ENCODE measurements around the gene APOBEC3C. TPM values are rescaled to one million over a fixed set of nuclear protein-coding genes. Genes with fewer than 3 reads are reported as not detected.

APOBEC3C gene
- total RNA-seq (2022; extraction: Qiagen RNA extraction; ENCODE audit: low read depth): 24.8 to 30.7 TPM (median 29.0 TPM) in 5 replicates

GRCh38 chr22:39013942-39014722, at the start of gene APOBEC3C:
APOBEC3C (plus strand) TSS chr22:39014257; CDS start chr22:39014363, 106 bp downstream.

DNA sequence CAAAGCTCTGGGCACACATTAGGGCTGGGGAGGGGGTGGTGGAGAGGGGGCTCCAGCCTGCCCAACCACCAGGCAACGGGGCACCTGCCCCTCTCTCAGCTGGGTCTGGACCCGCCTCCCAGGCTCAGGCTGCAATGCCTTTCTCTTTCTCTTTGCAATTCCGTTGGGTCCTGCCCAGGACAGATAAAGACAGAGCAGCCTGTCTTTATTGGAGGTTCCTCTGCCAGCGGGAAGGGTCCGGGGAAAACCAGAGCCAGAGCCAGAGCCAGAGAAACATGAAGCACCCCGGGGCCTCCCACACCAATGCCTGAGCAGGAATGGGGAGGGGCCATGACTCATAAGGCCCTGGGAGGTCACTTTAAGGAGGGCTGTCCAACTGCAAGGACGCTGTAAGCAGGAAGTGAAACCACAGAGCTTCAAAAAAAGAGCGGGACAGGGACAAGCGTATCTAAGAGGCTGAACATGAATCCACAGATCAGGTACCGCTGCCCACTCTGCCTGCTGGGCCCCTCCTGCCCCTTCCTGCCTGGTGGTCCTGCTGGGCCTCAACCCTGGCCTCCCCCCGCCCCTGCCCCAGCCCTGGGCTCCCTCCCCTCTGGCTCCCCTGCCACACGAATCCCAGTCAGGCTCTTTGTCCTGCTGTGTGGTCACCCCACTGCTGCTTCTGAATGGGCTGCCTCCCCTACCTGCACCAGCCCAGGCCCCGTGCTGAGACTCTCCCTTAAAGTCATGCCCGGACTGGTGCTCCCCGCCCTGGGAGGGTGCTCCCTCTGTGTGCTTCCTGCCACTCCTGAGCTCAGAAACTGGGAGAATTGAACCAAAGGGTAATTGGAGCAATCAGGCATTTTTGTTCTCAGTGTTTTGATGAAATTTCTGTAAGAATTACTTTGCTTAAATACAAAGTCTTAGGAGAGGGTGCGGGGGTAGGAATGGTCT, 31.8 kb upstream of the APOBEC3C start, which contains the start of gene APOBEC3B:
Gene APOBEC3B (plus strand): TSS at position 356 of the 936 bp plus-strand sequence. CDS start 107 bp downstream, at position 463.

GRCh38 chr22:39040538-39041296, 26.7 kb downstream of the APOBEC3C start, which contains the start of gene APOBEC3F:
APOBEC3F (plus strand) TSS chr22:39040864; CDS start chr22:39040961, 97 bp downstream.

Other genes starting within 250 kb of the APOBEC3C start
- 7.4 to 11.9 TPM (median 11.4 TPM) in 5 replicates for gene DNAL4, start 220.1 kb upstream of the APOBEC3C start, total RNA-seq (2022; extraction: Qiagen RNA extraction; ENCODE audit: low read depth)
- 8.3 to 15.1 TPM (median 11.2 TPM) in 5 replicates for gene NPTXR, start 170.2 kb upstream of the APOBEC3C start, total RNA-seq (2022; extraction: Qiagen RNA extraction; ENCODE audit: low read depth)
- gene CBX6, start 142.0 kb upstream of the APOBEC3C start, total RNA-seq (2022; extraction: Qiagen RNA extraction; ENCODE audit: low read depth): 20.3 to 34.4 TPM (median 30.8 TPM) in 5 replicates
- not detected in 5 replicates for gene APOBEC3A, start 56.6 kb upstream of the APOBEC3C start, total RNA-seq (2022; extraction: Qiagen RNA extraction; ENCODE audit: low read depth)
- 26.1 to 35.6 TPM (median 27.5 TPM) in 5 replicates for gene APOBEC3B, start 31.9 kb upstream of the APOBEC3C start, total RNA-seq (2022; extraction: Qiagen RNA extraction; ENCODE audit: low read depth)
- 0.26 to 0.46 TPM (median 0.37 TPM) in 5 replicates for gene APOBEC3D, start 6.9 kb downstream of the APOBEC3C start, total RNA-seq (2022; extraction: Qiagen RNA extraction; ENCODE audit: low read depth)
- gene APOBEC3F, start 26.6 kb downstream of the APOBEC3C start, total RNA-seq (2022; extraction: Qiagen RNA extraction; ENCODE audit: low read depth): 1.8 to 3.1 TPM (median 2.2 TPM) in 5 replicates
- gene APOBEC3G, start 63.0 kb downstream of the APOBEC3C start, total RNA-seq (2022; extraction: Qiagen RNA extraction; ENCODE audit: low read depth): 0.15 TPM in 1 of 5 replicates, not detected in the others
- gene APOBEC3H, start 83.0 kb downstream of the APOBEC3C start, total RNA-seq (2022; extraction: Qiagen RNA extraction; ENCODE audit: low read depth): 0.20 to 1.2 TPM (median 0.49 TPM) in 3 of 5 replicates, not detected in the others
- 0.70 to 1.7 TPM (median 1.2 TPM) in 5 replicates for gene CBX7, start 138.4 kb downstream of the APOBEC3C start, total RNA-seq (2022; extraction: Qiagen RNA extraction; ENCODE audit: low read depth)
- gene PDGFB, start 230.7 kb downstream of the APOBEC3C start, total RNA-seq (2022; extraction: Qiagen RNA extraction; ENCODE audit: low read depth): 3.5 to 4.0 TPM (median 3.7 TPM) in 5 replicates

Data from A549 treated with ZK216348 at 1 μM for 4 hours (cell line).